Right lobe of liver (tissue), 6 donors: ENCODE measurements around the gene KRTAP12-2. TPM values are rescaled to one million over a fixed set of nuclear protein-coding genes. Genes with fewer than 3 reads are reported as not detected.

Experiments
- ATAC-seq, 4 donors: fragments of 200-7000 bp; cut with Tn5 transposase; one replicate each; pipeline ENCODE4 v1.9.1; 2020; ENCODE audit warnings: mild to moderate bottlenecking in 4 of 4, moderate library complexity in 4 of 4
- DNase-seq, 3 donors: peaks; one replicate each; pipeline ENCODE4 v3.0.0-alpha.2; 2020
- H3K27ac ChIP-seq, 3 donors: fragments of 200-600 bp; one replicate each; pipeline ENCODE4 v1.8.0; 2022
- H3K27me3 ChIP-seq, 2 donors: fragments of 200-600 bp; one replicate each; pipeline ENCODE4 v1.8.0; 2022
- H3K36me3 ChIP-seq, 4 donors: fragments of 200-600 bp; sonication (generic) in 1 of 4; one replicate each; pipeline versions ENCODE4 v1.5.1 to v1.8.0; 2017 to 2022; ENCODE audit warnings: control low read depth in 1 of 4
- H3K4me1 ChIP-seq, 4 donors: fragments of 200-600 bp; sonication (generic) in 1 of 4; one replicate each; pipeline versions ENCODE4 v1.5.1 to v1.8.0; 2017 to 2022; ENCODE audit warnings: control low read depth in 1 of 4
- H3K4me3 ChIP-seq, 3 donors: fragments of 200-600 bp; one replicate each; pipeline ENCODE4 v1.8.0; 2022
- H3K9me3 ChIP-seq, 4 donors: fragments of 200-600 bp; sonication (generic) in 1 of 4; one replicate each; pipeline versions ENCODE4 v1.5.1 to v1.8.0; 2017 to 2022; ENCODE audit warnings: control low read depth in 1 of 4
- POLR2A ChIP-seq: fragments of 450-650 bp; IDR thresholded peaks from one replicate; pipeline ENCODE4 v1.6.1; 2017; ENCODE audit warnings: antibody characterized with exemption, mild to moderate bottlenecking
- WGBS: methylation state at CpG from one replicate; pipeline ENCODE4 v1.1.6; 2018; ENCODE audit warnings: low coverage, low lambda C conversion rate; ENCODE audit not compliant: insufficient coverage; ENCODE audit errors: missing lambda C conversion rate; 5-methylcytosine and 5-hydroxymethylcytosine counted together
- intact Hi-C, 2 donors: fragments of 100-400 bp; cut with DNase I; formaldehyde crosslinking; loops; one replicate each; pipeline versions ENCODE4 v1.11.2 to v1.14.1; 2022
- total RNA-seq, 6 experiments: library from RNA; depleted of rRNA in 2 of 6; stranded (reverse); fragments of >200 nt in 2 of 6; fragmentation: NEBNext Ultra II Directional in 3 of 6; extraction: Animal tissue kit (Norgen Biotek cat#: 25700) in 3 of 6; gene quantifications; one replicate each; pipeline versions ENCODE4 v1.1.0 to v1.2.4, GENCODE V29; 2016 to 2023
- TF ChIP-seq, protein P1 (sequence below), 4 donors: fragments of 200-600 bp in 3 of 4; fragments of 450-650 bp in 1 of 4; IDR thresholded peaks; one replicate each; pipeline versions ENCODE4 v1.5.1 to v1.8.0; 2016 to 2022; ENCODE audit warnings: antibody characterized with exemption in 4 of 4, mild to moderate bottlenecking in 2 of 4
- donor health status: DM: no; HTN: yes; CAD: no.
- donor health status: DM: no; HTN: no; CAD: no.
- donor health status: DM: no; HTN: no; CAD: no.
- donor health status: DM: no; HTN: yes; CAD: no.
- donor health status: DM: no; HTN: yes; CAD: no.

KRTAP12-2 gene
- total RNA-seq, 6 experiments from 2014 or later: not detected

DNA sequence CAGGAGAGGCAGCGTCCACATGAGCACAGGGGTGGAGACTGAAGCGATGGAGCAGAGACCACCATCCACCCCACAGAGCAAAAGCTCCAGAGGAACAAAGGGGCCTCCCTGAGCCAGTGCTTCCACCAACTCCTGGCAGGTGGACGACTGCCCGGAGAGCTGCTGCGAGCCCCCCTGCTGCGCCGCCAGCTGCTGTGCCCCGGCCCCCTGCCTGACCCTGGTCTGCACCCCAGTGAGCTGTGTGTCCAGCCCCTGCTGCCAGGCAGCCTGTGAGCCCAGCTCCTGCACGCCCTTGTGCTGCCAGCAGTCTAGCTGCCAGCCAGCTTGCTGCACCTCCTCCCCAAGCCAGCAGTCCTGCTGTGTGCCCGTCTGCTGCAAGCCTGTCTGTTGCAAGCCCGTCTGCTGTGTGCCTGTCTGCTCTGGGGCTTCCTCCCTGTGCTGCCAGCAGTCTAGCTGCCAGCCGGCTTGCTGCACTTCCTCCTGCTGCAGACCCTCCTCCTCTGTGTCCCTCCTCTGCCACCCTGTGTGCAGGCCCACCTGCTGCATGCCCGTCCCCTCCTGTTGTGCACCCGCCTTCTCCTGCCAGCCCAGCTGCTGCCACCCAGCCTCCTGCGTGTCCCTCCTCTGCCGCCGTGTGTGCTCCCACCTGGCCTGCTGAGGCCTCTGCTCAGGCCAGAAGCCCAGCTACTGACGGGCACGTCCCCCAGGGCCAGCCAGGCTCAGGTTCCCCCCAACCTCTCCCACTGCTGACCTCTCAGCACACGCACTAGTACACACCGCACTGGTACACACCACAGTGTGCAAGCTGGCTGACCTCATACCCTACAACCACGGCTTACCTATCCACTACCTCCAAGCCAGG lies 35.6 kb upstream of the KRTAP12-2 start:
- Histone ChIP-seq H3K4me3 (no peak overlapping the region), H3K27ac (no peak overlapping the region), H3K36me3 (no peaks in the 10 kb centered on the region), H3K27me3 (peaks cover 0 to 12% of the 10 kb centered on the region in 2 donors), H3K9me3 (no peaks in the 10 kb centered on the region), H3K4me1 (no peaks in the 10 kb centered on the region)
- intact Hi-C loops: no loop called here
- TF ChIP-seq, protein P1, sequence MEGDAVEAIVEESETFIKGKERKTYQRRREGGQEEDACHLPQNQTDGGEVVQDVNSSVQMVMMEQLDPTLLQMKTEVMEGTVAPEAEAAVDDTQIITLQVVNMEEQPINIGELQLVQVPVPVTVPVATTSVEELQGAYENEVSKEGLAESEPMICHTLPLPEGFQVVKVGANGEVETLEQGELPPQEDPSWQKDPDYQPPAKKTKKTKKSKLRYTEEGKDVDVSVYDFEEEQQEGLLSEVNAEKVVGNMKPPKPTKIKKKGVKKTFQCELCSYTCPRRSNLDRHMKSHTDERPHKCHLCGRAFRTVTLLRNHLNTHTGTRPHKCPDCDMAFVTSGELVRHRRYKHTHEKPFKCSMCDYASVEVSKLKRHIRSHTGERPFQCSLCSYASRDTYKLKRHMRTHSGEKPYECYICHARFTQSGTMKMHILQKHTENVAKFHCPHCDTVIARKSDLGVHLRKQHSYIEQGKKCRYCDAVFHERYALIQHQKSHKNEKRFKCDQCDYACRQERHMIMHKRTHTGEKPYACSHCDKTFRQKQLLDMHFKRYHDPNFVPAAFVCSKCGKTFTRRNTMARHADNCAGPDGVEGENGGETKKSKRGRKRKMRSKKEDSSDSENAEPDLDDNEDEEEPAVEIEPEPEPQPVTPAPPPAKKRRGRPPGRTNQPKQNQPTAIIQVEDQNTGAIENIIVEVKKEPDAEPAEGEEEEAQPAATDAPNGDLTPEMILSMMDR (IDR thresholded peaks at IDR 0.05): no peak
- no peak for TF ChIP-seq POLR2A
- WGBS: 57% methylated on average over 6 of the region's 22 CpGs
- peak in 1 of 3 donors; percentile 38 for DNase-seq
- no peak for ATAC-seq

DNA sequence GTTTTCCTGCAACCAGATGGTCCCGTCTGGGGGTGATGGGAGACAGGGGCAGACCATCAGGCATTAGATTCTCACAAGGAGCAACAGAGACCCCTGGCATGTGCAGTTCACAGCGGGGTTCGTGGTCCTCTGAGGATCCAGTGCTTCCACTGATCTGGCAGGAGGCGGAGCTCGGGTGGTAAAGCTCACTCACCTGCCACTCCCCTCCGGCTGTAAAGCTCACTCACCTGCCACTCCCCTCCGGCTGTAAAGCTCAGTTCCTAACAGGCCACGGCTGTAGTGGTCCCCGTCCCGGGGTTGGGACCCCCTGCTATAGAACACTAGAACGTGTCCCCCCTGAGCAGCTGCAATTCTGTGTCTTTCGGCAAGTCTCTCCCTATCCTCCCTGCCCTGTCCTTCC lies 34.8 kb upstream of the KRTAP12-2 start:
- no peaks in the 10 kb centered on the region for H3K9me3 ChIP-seq
- WGBS: 29% methylated on average over 4 of the region's 12 CpGs
- H3K36me3 ChIP-seq: no peaks in the 10 kb centered on the region
- ATAC-seq (no peak), DNase-seq (no peak)
- H3K27ac ChIP-seq: no peak overlapping the region
- H3K4me1 ChIP-seq: no peaks in the 10 kb centered on the region
- intact Hi-C loops: no loop called here
- TF ChIP-seq POLR2A: no peak
- H3K4me3 ChIP-seq: no peak overlapping the region
- peaks cover 0 to 12% of the 10 kb centered on the region in 2 donors for H3K27me3 ChIP-seq

DNA sequence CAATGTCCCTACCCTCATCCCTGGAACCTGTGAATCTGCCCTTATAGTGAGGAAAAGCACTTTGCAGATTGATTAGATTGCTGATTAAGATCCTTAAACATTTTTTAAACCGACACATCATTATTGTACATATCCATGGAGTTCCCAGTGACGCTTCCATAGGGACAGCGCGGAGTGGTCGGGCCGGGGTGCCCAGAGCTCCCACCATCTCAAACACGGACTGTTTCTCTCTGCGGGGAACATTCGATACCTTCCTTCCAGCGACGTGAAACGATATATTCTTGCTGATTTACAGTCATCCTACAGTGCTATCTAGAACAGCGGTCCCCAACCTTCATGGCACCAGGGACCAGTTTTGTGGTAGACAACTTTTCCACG lies 34.3 kb upstream of the KRTAP12-2 start:
- Histone ChIP-seq H3K36me3 (no peaks in the 10 kb centered on the region), H3K4me1 (no peaks in the 10 kb centered on the region), H3K27me3 (peaks cover 0 to 12% of the 10 kb centered on the region in 2 donors), H3K9me3 (no peaks in the 10 kb centered on the region), H3K27ac (no peak overlapping the region), H3K4me3 (no peak overlapping the region)
- TF ChIP-seq, protein P1 (IDR thresholded peaks at IDR 0.05): no peak
- no peak for TF ChIP-seq POLR2A
- intact Hi-C loops: no loop called here
- ATAC-seq (no peak), DNase-seq (no peak)
- 76% methylated on average over 8 of the region's 14 CpGs for WGBS

DNA sequence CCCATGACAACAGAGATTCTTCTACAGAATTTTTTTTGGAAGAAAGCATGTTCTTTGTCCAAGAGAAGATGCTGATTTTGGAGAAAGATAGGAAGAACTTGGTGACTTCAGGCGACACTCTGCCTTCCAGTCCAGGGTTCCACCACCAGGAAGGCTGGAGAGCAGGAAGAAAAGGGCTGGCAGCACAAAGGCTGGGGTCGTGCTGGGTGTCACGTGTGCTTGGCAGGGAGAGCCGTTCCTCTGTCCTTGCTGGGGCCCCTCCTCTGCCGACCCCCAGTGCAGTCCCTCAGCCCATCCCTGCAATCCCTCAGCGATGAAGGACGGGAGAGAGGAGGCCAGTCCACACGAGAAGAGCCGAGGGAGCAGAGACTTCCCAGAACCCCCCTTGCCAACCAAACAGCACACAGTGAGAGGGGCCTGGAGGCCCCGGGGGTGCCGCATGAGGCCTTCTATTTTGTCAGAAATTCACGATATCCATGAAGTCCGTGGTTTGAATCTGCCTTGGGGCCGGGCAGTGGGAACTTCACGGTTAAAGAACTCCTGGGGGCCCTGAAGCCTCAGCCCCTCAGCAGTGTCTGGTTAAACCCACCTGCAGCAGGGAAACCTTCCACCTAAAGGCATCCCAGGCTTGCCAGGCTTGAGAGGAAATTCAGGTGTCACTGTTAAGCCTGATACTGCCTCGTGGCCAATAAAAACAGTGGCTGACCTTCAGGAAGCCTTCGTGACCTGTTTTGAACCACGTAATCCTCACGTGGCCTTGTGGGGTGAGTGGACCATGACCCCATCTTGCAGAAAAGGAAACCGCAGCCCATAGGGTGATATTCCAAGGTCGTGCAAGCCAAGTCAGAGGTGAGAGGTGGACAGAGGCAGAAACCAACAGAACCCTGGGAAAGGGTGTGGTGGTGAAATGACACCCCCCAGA lies 33.6 kb upstream of the KRTAP12-2 start:
- peak in 1 of 3 donors; percentile 24 for DNase-seq
- H3K27me3 ChIP-seq: peaks cover 0 to 12% of the 10 kb centered on the region in 2 donors
- H3K27ac ChIP-seq: no peak overlapping the region
- intact Hi-C loops: no loop called here
- no peak overlapping the region for H3K4me3 ChIP-seq
- no peaks in the 10 kb centered on the region for H3K4me1 ChIP-seq
- no peaks in the 10 kb centered on the region for H3K9me3 ChIP-seq
- H3K36me3 ChIP-seq: no peaks in the 10 kb centered on the region
- WGBS: 12% methylated on average over 10 of the region's 21 CpGs
- no peak for TF ChIP-seq POLR2A
- TF ChIP-seq, protein P1 (IDR thresholded peaks at IDR 0.05): no peak
- peak in 1 of 4 donors; percentile 14 for ATAC-seq
